Measurements from ENCODE around the gene OR2T11.
"Not testable (repeated sequence)": the region's sequence is repeated elsewhere in the genome, so short reads cannot be mapped to it uniquely, and the experiment has no call there.

The OR2T11 gene

DNA sequence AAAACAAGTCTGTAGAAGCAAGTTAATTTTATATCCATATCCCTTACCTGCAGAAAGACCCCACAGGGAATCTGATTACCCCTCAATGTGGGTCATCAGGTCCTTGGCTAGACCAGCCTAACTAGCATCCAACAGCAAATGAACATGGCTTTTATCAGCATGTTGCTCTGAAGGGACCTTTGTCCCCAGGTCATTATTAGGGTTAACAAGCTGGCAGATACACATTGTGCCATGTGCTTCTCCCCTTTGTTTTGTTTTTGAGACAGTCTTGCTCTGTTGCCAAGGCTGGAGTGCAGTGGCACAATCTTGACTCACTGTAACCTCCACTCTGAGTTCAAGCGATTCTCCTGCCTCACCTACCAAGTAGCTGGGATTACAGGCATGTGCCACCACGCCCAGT lies at the start of gene OR2T11:
Gene OR2T11 (minus strand): TSS at position 101 of the 400 bp plus-strand sequence. CDS start 7,963 bp downstream, outside the sequence.
- H3K27ac ChIP-seq (ENCODE audit: low read depth, low read length); H3K36me3 ChIP-seq (ENCODE audit: control insufficient read depth, insufficient read depth, low read length); H3K4me3 ChIP-seq (ENCODE audit: low read depth, low read length); H3K4me1 ChIP-seq (ENCODE audit: control insufficient read depth, insufficient read depth, low read length); H3K27me3 ChIP-seq (ENCODE audit: control insufficient read depth, insufficient read depth, low read length); H3K9me3 ChIP-seq (ENCODE audit: control insufficient read depth, insufficient read depth, low read depth, low read length); H3K9ac ChIP-seq (ENCODE audit: low read length): not testable (repeated sequence)

- no peaks in the 10 kb centered on the region for H3K4me1 ChIP-seq (ENCODE audit: control insufficient read depth, insufficient read depth, low read length)
- H3K27ac ChIP-seq (ENCODE audit: low read depth, low read length) = no peak overlapping the region
- H3K9ac ChIP-seq (ENCODE audit: low read length) = no peak overlapping the region
- H3K4me3 ChIP-seq (ENCODE audit: low read depth, low read length) = no peak overlapping the region
- H3K36me3 ChIP-seq (ENCODE audit: control insufficient read depth, insufficient read depth, low read length) = no peaks in the 10 kb centered on the region
- no peaks in the 10 kb centered on the region; the same call in 1 of the 2 replicates for H3K27me3 ChIP-seq (ENCODE audit: control insufficient read depth, insufficient read depth, low read length)
- H3K9me3 ChIP-seq (ENCODE audit: control insufficient read depth, insufficient read depth, low read depth, low read length) = peaks cover 39% of the 10 kb centered on the region; the same call in 1 of the 2 replicates
These were observed 46.8 kb upstream of the OR2T11 start for GRCh38 chr1:248681651-248682050.

- no peak overlapping the region for H3K4me3 ChIP-seq (ENCODE audit: low read depth, low read length)
- H3K9me3 ChIP-seq (ENCODE audit: control insufficient read depth, insufficient read depth, low read depth, low read length) = peaks cover 43% of the 10 kb centered on the region
These were observed 35.1 kb upstream of the OR2T11 start for GRCh38 chr1:248670003-248670402.

GRCh38 chr1:248663453-248664328 lies 28.8 kb upstream of the OR2T11 start:
- H3K9me3 ChIP-seq (ENCODE audit: control insufficient read depth, insufficient read depth, low read depth, low read length) = peaks cover 21% of the 10 kb centered on the region
- H3K27ac ChIP-seq (ENCODE audit: low read depth, low read length); H3K4me3 ChIP-seq (ENCODE audit: low read depth, low read length); H3K36me3 ChIP-seq (ENCODE audit: control insufficient read depth, insufficient read depth, low read length); H3K4me1 ChIP-seq (ENCODE audit: control insufficient read depth, insufficient read depth, low read length); H3K27me3 ChIP-seq (ENCODE audit: control insufficient read depth, insufficient read depth, low read length); H3K9ac ChIP-seq (ENCODE audit: low read length): not testable (repeated sequence)

More at GRCh38 chr1:248670003-248670402, 35.1 kb upstream of the OR2T11 start:
- Histone ChIP-seq H3K27me3 (ENCODE audit: control insufficient read depth, insufficient read depth, low read length) (no peaks in the 10 kb centered on the region), H3K27ac (ENCODE audit: low read depth, low read length) (no peak overlapping the region), H3K4me1 (ENCODE audit: control insufficient read depth, insufficient read depth, low read length) (no peaks in the 10 kb centered on the region), H3K36me3 (ENCODE audit: control insufficient read depth, insufficient read depth, low read length) (no peaks in the 10 kb centered on the region), H3K9ac (ENCODE audit: low read length) (no peak overlapping the region)

DNA sequence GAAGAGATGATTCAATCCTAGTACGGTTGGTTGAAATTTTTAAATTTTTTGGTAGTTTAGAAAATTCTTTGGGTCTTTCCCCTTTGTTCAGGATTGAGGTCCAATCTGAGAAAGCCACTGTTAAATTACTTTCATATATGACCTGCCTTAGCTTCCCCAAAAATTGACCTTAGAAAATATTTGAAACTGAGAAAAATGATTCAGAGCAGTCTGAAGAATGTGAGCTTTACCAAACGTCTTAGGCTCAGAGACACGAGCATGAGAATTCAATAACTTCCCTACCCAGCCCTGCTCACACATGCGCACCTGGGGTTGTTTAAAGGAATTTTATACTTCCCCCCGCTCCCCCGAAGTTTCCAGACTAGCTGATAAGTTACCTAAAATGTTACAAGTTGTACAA lies 21.9 kb upstream of the OR2T11 start:
- not testable (repeated sequence) for H3K9ac ChIP-seq (ENCODE audit: low read length); H3K27ac ChIP-seq (ENCODE audit: low read depth, low read length); H3K27me3 ChIP-seq (ENCODE audit: control insufficient read depth, insufficient read depth, low read length); H3K9me3 ChIP-seq (ENCODE audit: control insufficient read depth, insufficient read depth, low read depth, low read length); H3K4me1 ChIP-seq (ENCODE audit: control insufficient read depth, insufficient read depth, low read length); H3K4me3 ChIP-seq (ENCODE audit: low read depth, low read length); H3K36me3 ChIP-seq (ENCODE audit: control insufficient read depth, insufficient read depth, low read length)

DNA sequence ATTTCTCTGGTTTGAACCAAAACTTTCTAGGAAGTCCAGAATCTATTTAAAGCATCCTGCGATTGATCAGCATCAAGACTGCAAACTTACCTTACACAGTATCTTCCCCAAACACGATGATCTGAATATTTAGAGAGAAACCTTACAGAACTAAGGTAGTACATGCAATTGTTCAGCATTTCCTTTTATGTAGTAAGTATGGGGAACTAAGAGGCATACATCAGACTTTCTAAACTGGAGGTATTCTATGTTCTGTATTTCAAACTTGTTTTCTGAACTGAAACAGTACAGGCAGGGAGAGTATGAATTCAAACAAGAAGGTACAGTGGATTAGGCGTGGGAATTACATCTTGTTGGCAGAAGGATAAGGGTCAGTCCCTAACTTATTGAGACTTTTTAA lies 20.5 kb upstream of the OR2T11 start, which contains the start of gene OR2T27:
Gene OR2T27 (minus strand): TSS at position 175 of the 400 bp plus-strand sequence. CDS start 4,644 bp downstream, outside the sequence.
- H3K27me3 ChIP-seq (ENCODE audit: control insufficient read depth, insufficient read depth, low read length); H3K4me1 ChIP-seq (ENCODE audit: control insufficient read depth, insufficient read depth, low read length); H3K9ac ChIP-seq (ENCODE audit: low read length); H3K36me3 ChIP-seq (ENCODE audit: control insufficient read depth, insufficient read depth, low read length); H3K4me3 ChIP-seq (ENCODE audit: low read depth, low read length); H3K27ac ChIP-seq (ENCODE audit: low read depth, low read length); H3K9me3 ChIP-seq (ENCODE audit: control insufficient read depth, insufficient read depth, low read depth, low read length): not testable (repeated sequence)

- H3K27ac ChIP-seq (ENCODE audit: low read depth, low read length); H3K27me3 ChIP-seq (ENCODE audit: control insufficient read depth, insufficient read depth, low read length); H3K36me3 ChIP-seq (ENCODE audit: control insufficient read depth, insufficient read depth, low read length); H3K9ac ChIP-seq (ENCODE audit: low read length); H3K4me3 ChIP-seq (ENCODE audit: low read depth, low read length); H3K4me1 ChIP-seq (ENCODE audit: control insufficient read depth, insufficient read depth, low read length); H3K9me3 ChIP-seq (ENCODE audit: control insufficient read depth, insufficient read depth, low read depth, low read length): not testable (repeated sequence)
These were observed 14.1 kb upstream of the OR2T11 start for GRCh38 chr1:248648770-248649536.

DNA sequence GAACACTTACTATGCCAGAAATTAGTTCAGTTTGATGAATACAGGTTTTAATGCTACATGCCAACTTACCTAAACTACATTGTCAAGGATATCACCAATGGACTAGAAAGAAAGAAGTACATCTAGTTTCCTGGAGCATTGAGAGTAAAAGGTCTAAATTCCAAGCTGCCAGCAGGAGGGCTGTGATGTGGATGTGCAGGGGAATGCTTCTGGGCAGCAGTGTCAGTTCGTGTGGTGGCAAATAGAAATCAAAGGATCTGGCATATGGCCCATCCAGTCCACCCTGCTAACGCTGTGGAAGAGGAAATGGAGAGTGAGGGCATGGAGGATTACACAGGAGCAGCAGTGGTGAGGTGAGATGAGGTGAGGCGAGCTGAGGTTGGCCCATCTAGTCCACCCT lies 10.3 kb upstream of the OR2T11 start, which contains the start of gene OR2T35:
Gene OR2T35 (minus strand): TSS at position 101 of the 400 bp plus-strand sequence. CDS start 6,020 bp downstream, outside the sequence.
- not testable (repeated sequence) for H3K36me3 ChIP-seq (ENCODE audit: control insufficient read depth, insufficient read depth, low read length); H3K9me3 ChIP-seq (ENCODE audit: control insufficient read depth, insufficient read depth, low read depth, low read length); H3K4me1 ChIP-seq (ENCODE audit: control insufficient read depth, insufficient read depth, low read length); H3K27ac ChIP-seq (ENCODE audit: low read depth, low read length); H3K9ac ChIP-seq (ENCODE audit: low read length); H3K4me3 ChIP-seq (ENCODE audit: low read depth, low read length); H3K27me3 ChIP-seq (ENCODE audit: control insufficient read depth, insufficient read depth, low read length)

GRCh38 chr1:248642971-248643651 lies 8.2 kb upstream of the OR2T11 start:
- not testable (repeated sequence) for H3K27me3 ChIP-seq (ENCODE audit: control insufficient read depth, insufficient read depth, low read length); H3K4me3 ChIP-seq (ENCODE audit: low read depth, low read length); H3K9ac ChIP-seq (ENCODE audit: low read length); H3K36me3 ChIP-seq (ENCODE audit: control insufficient read depth, insufficient read depth, low read length); H3K4me1 ChIP-seq (ENCODE audit: control insufficient read depth, insufficient read depth, low read length); H3K27ac ChIP-seq (ENCODE audit: low read depth, low read length); H3K9me3 ChIP-seq (ENCODE audit: control insufficient read depth, insufficient read depth, low read depth, low read length)

- H3K36me3 ChIP-seq (ENCODE audit: control insufficient read depth, insufficient read depth, low read length); H3K27ac ChIP-seq (ENCODE audit: low read depth, low read length); H3K27me3 ChIP-seq (ENCODE audit: control insufficient read depth, insufficient read depth, low read length); H3K4me1 ChIP-seq (ENCODE audit: control insufficient read depth, insufficient read depth, low read length); H3K9me3 ChIP-seq (ENCODE audit: control insufficient read depth, insufficient read depth, low read depth, low read length); H3K4me3 ChIP-seq (ENCODE audit: low read depth, low read length); H3K9ac ChIP-seq (ENCODE audit: low read length): not testable (repeated sequence)
These were observed 6.7 kb upstream of the OR2T11 start for GRCh38 chr1:248641583-248641982.

DNA sequence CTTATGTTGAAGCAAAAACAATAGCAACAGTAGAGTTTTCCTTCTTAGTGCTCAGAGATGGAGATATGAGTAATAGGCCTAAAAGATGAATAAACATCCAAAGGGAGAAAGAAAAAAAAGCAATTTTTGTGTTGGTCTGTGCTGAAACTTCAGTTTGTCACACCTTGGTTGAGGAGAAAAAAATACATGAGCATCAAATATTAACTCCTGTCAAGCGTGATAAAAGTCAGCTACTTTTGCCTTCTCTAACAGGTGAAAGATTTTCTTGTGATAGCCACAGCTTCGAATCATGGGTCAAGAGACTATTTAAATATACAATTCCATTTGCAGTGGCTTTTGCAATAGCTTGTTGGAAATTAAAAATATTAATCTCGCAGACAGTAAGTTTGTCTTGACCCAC lies 6.0 kb upstream of the OR2T11 start:
- H3K27me3 ChIP-seq (ENCODE audit: control insufficient read depth, insufficient read depth, low read length) = not testable (repeated sequence)

More for the DNA sequence above, 6.0 kb upstream of the OR2T11 start:
- H3K9ac ChIP-seq (ENCODE audit: low read length); H3K4me1 ChIP-seq (ENCODE audit: control insufficient read depth, insufficient read depth, low read length); H3K27ac ChIP-seq (ENCODE audit: low read depth, low read length); H3K4me3 ChIP-seq (ENCODE audit: low read depth, low read length); H3K36me3 ChIP-seq (ENCODE audit: control insufficient read depth, insufficient read depth, low read length); H3K9me3 ChIP-seq (ENCODE audit: control insufficient read depth, insufficient read depth, low read depth, low read length): not testable (repeated sequence)
